Muscle layer of duodenum (tissue), 2 donors: ENCODE results near the gene LDLRAD4.
"Not testable (repeated sequence)": the region's sequence is repeated elsewhere in the genome, so short reads cannot be mapped to it uniquely, and the experiment has no call there.

Experiments
- H3K27ac ChIP-seq: one replicate; pipeline ENCODE4 v1.7.0; 2013; ENCODE audit warnings: mild to moderate bottlenecking, low read length
- H3K27me3 ChIP-seq: one replicate; pipeline ENCODE4 v1.7.0; 2013; ENCODE audit warnings: low read depth, mild to moderate bottlenecking, control low read depth, low read length
- H3K36me3 ChIP-seq, 2 donors: one replicate each; pipeline ENCODE4 v1.7.0; 2013; ENCODE audit warnings: low read length in 2 of 2, control low read depth in 1 of 2, mild to moderate bottlenecking in 1 of 2; ENCODE audit not compliant: insufficient read depth in 2 of 2, control insufficient read depth in 1 of 2
- H3K4me1 ChIP-seq, 2 donors: one replicate each; pipeline ENCODE4 v1.7.0; 2013; ENCODE audit warnings: low read length in 2 of 2, mild to moderate bottlenecking in 2 of 2, control low read depth in 1 of 2, moderate library complexity in 1 of 2; ENCODE audit not compliant: insufficient read depth in 2 of 2, control insufficient read depth in 1 of 2
- H3K4me3 ChIP-seq, 2 donors: one replicate each; pipeline ENCODE4 v1.7.0; 2013; ENCODE audit warnings: low read length in 2 of 2, low read depth in 1 of 2, mild to moderate bottlenecking in 1 of 2
- H3K9me3 ChIP-seq, 2 donors: one replicate each; pipeline ENCODE4 v1.7.0; 2013; ENCODE audit warnings: low read length in 2 of 2, control low read depth in 1 of 2, mild to moderate bottlenecking in 1 of 2; ENCODE audit not compliant: control insufficient read depth in 1 of 2
- donor health status: healthy.

LDLRAD4 gene

GRCh38 chr18:13474907-13475545 is 256.5 kb downstream of the LDLRAD4 start:
- no peaks in the 10 kb centered on the region for H3K27me3 ChIP-seq
- H3K27ac ChIP-seq, result no peak overlapping the region
- no peaks in the 10 kb centered on the region for H3K9me3 ChIP-seq
- H3K36me3 ChIP-seq, result no peaks in the 10 kb centered on the region
- H3K4me3 ChIP-seq, result no peak overlapping the region
- peaks cover 0 to 15% of the 10 kb centered on the region in 2 donors for H3K4me1 ChIP-seq

DNA sequence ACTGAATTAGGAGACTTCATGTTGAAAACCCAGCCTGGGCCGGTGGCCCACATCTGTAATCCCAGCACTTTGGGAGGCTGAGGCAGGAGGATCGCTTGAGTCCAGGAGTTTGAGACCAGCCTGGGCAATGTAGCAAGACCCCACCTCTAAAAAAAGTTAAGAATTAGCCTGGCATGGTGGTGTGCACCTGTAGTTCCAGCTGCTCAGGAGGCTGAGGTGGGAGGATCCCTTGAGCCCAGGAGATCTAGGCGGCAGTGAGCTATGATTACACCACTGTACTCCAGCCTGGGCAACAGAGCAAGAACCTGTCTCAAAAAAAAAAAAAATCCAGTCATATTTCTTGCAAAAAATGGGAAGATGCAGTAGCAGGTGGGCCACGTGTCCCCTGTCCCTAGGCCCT is 257.8 kb downstream of the LDLRAD4 start:
- H3K9me3 ChIP-seq, H3K27ac ChIP-seq, H3K36me3 ChIP-seq, H3K4me3 ChIP-seq, H3K27me3 ChIP-seq: not testable (repeated sequence)
- peaks cover 0 to 10% of the 10 kb centered on the region in 2 donors for H3K4me1 ChIP-seq

DNA sequence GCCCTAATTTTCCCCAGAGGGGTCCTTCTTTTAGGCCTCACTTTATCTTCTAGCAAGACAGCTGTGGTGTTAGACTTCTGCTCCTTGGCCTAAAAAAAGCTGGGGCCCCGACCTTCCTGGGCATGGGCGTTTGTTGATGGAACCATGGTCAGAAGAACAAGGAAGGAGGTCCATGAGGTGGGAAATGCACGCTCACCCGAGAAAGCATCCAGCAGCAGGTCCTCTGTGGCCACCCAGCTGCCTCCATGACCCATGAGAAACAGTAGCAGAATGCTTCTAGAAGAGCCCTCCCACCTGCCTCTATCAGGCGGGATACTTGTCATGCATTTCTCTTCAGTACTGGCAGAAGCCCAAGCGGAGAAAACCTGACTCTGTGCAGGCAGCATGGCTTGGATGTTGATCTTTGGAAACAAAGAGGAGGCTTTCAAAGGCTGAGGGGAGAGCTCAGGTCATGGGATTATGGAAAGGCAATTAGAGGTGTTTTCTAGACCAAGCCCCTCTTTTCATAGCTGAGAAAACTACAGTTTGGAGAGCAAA is 258.7 kb downstream of the LDLRAD4 start:
- no peak overlapping the region for H3K27ac ChIP-seq
- H3K27me3 ChIP-seq, result no peaks in the 10 kb centered on the region
- no peaks in the 10 kb centered on the region for H3K36me3 ChIP-seq
- no peaks in the 10 kb centered on the region for H3K9me3 ChIP-seq
- peaks cover 0 to 3% of the 10 kb centered on the region in 2 donors for H3K4me1 ChIP-seq
- H3K4me3 ChIP-seq, result no peak overlapping the region

DNA sequence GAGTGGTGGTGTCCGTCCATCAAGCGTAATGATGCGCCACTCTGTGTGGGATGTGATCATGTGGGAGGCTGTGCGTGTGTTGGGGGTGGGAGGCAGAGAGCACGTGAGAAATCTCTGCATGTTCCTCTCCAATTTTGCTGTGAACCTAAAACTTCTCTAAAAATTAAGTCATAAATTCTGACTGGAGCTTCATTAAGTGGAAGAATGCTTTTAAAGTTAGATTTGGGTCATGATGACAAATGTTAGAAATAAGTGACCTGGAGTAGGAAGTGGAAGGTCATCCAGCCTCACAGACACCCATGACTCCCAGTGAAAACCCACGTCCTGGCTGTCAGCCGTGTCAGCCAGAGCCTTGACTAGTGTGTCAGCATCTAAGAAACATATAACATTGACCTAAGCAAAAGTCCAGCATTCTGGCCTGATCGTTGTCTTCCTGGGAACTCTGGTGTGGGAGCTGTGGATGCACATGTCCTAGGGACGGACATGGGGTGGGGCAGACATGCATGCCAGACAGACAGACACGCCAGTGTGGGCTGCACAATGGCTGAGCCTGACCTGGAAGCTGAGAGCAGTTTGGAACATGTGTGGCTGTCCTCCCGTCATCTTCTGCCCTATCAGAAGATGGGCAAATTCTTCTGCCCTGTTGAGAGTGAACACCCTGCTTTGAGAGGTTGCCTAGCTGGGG is 262.2 kb downstream of the LDLRAD4 start:
- no peaks in the 10 kb centered on the region for H3K27me3 ChIP-seq
- H3K9me3 ChIP-seq, result no peaks in the 10 kb centered on the region
- no peaks in the 10 kb centered on the region for H3K4me1 ChIP-seq
- H3K27ac ChIP-seq, result no peak overlapping the region
- no peak overlapping the region for H3K4me3 ChIP-seq
- H3K36me3 ChIP-seq, result no peaks in the 10 kb centered on the region

DNA sequence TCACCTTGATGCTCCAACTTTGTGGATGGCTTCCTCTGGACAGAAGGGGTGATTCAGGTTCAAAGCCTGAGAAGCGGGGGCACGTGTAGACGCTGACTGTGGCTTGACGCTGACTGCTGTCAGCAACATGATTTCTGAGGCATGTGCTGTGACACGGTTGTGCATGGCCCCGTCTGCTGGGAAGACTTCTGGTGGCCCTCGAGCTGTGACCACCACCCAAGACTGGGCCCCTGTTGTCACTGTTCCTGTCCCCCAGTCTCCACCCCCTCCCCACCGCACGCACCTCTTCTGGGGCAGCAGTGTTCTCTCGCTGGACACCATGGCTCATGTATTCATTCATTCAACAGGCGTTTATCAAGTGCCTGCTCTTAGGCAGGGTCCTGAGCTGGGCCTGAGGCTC is 262.8 kb downstream of the LDLRAD4 start:
- no peaks in the 10 kb centered on the region for H3K36me3 ChIP-seq
- H3K27ac ChIP-seq, result no peak overlapping the region
- H3K9me3 ChIP-seq, result no peaks in the 10 kb centered on the region
- no peaks in the 10 kb centered on the region for H3K4me1 ChIP-seq
- H3K4me3 ChIP-seq, result no peak overlapping the region
- no peaks in the 10 kb centered on the region for H3K27me3 ChIP-seq

GRCh38 chr18:13481820-13482617 is 263.5 kb downstream of the LDLRAD4 start:
- Histone ChIP-seq H3K27me3 (no peaks in the 10 kb centered on the region), H3K9me3 (no peaks in the 10 kb centered on the region), H3K4me1 (no peaks in the 10 kb centered on the region), H3K36me3 (no peaks in the 10 kb centered on the region), H3K4me3 (no peak overlapping the region), H3K27ac (no peak overlapping the region)

- H3K27me3 ChIP-seq, result no peaks in the 10 kb centered on the region
- no peaks in the 10 kb centered on the region for H3K9me3 ChIP-seq
- H3K4me1 ChIP-seq, result no peaks in the 10 kb centered on the region
- no peaks in the 10 kb centered on the region for H3K36me3 ChIP-seq
- H3K4me3 ChIP-seq, result no peak overlapping the region
- H3K27ac ChIP-seq, result no peak overlapping the region
Measured at GRCh38 chr18:13482618-13482945, 264.0 kb downstream of the LDLRAD4 start.

DNA sequence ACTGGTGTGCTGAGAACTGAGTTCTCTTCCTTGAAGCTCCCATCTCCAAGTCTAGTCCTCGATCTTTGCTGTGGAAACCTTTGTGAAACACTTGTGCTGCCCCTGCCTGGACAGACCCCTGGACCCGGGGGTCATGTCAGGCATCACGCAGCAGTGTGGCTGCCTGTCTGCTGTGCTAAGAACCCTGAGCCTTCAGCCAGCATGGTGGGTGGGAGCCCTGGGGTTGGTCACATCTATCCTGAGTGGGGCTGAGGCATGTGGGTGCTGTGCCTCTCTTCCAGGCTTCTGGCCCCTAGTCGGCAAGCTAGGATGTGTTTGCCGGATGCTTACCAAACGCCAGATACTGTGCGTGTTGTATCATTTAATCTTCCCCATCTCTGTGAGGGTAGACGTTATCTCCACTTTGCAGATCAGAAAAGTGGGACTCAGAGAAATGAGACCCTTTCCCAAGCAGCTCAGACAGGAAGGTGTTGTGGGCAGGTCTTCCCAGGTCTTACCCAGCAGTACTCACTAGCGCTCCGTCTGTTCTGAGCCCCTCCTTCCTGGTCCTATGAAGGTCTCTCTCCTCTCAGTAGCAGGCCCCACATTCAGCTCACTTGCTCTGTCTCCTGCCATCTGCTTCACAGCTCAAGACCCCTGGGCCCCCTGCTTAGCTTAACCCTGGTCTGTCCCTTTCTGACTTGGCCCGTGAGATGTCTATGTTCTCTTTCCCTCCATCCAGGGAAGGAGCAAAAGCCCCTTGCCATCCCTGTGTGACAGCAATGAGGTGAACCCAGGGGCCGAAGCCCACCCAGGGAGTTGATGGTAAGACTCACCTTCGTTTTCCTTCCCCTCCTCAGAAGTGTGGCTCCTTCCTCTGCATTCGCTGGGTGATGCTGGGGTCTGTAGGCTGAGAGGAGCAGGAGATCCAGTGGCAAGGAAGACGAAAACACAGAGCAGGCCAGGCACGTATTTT is 265.0 kb downstream of the LDLRAD4 start:
- H3K9me3 ChIP-seq, result no peaks in the 10 kb centered on the region
- no peaks in the 10 kb centered on the region for H3K4me1 ChIP-seq
- H3K36me3 ChIP-seq, result no peaks in the 10 kb centered on the region
- no peak overlapping the region for H3K4me3 ChIP-seq
- no peaks in the 10 kb centered on the region for H3K27me3 ChIP-seq
- H3K27ac ChIP-seq, result no peak overlapping the region

DNA sequence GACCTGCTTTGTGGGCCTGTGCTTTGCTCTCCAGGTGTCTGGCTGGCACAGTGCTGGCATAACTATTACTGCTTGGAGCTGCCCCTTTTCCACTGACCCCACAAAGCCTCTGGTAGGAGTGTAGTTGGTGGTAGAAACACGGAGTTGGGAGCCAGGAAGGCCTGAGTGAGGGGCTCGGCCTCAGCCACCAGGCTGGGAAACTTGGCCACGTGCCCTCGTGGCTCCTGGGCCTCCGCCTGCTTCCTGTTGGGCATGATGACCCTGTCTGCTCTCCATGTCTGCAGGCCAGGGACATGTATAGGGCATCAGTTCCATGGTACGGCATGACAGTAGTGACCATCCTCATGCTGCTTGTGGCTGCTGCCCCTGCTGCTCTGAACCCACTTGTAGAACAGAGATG is 266.6 kb downstream of the LDLRAD4 start:
- Histone ChIP-seq H3K9me3 (no peaks in the 10 kb centered on the region), H3K4me3 (no peak overlapping the region), H3K36me3 (no peaks in the 10 kb centered on the region), H3K27me3 (no peaks in the 10 kb centered on the region), H3K27ac (no peak overlapping the region), H3K4me1 (no peaks in the 10 kb centered on the region)

GRCh38 chr18:13485604-13486003 is 267.0 kb downstream of the LDLRAD4 start:
- Histone ChIP-seq H3K4me1 (no peaks in the 10 kb centered on the region), H3K9me3 (no peaks in the 10 kb centered on the region), H3K27me3 (no peaks in the 10 kb centered on the region), H3K4me3 (no peak overlapping the region), H3K36me3 (no peaks in the 10 kb centered on the region), H3K27ac (no peak overlapping the region)

GRCh38 chr18:13486284-13486683 is 267.7 kb downstream of the LDLRAD4 start:
- no peaks in the 10 kb centered on the region for H3K4me1 ChIP-seq
- no peak overlapping the region for H3K4me3 ChIP-seq
- H3K27me3 ChIP-seq, result no peaks in the 10 kb centered on the region
- no peak overlapping the region for H3K27ac ChIP-seq
- H3K9me3 ChIP-seq, result no peaks in the 10 kb centered on the region
- H3K36me3 ChIP-seq, result no peaks in the 10 kb centered on the region
